ENCODE results near the gene RBM12. TPM values are rescaled to one million over a fixed set of nuclear protein-coding genes. Genes with fewer than 3 reads are reported as not detected.

RBM12 gene
- total and polyA plus RNA-seq, 2 of the 8 experiments (the other 6 are each of a cell fraction or from before 2014, with no cell fraction given), result 187 to 214 TPM

DNA sequence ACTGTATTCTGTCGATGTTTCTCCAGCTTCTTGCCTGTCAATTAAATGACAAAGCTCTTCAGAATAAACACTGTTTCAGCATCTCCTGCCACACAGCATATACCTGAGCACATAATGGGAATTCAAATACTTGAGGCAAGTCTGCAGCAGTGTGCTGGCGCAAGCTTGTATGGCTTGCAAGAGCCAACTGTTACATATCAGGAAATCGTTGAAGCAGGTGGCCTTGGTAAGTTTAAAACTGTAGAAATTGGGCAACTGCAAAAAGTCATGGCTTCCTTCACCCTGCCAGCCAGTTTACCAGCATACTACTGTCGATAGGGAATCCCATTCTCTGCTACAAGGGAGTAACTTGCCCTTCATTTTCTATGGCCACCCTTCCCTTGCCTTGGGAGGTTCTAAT is 23.0 kb downstream of the RBM12 start:
- no peak overlapping the region for H4K8ac ChIP-seq (ENCODE audit: extremely low read depth, insufficient read depth, low read length)
- no peak overlapping the region for H2BK20ac ChIP-seq (ENCODE audit: low read length)
- no peak overlapping the region for H4K91ac ChIP-seq (replicated peaks; ENCODE audit: insufficient read length, low read length)
- no peak overlapping the region for H3K9ac ChIP-seq (replicated peaks in 1 of 4; ENCODE audit: extremely low read depth in 1 of 4, low read depth in 3 of 4, low read length in 3 of 4)
- no peak for FAIRE-seq
- H3K18ac ChIP-seq (ENCODE audit: extremely low read depth, low read length), result no peak overlapping the region
- DNase-seq (ENCODE audit: low read depth in 1 of 2, low spot score in 2 of 2), result no peak
- CTCF ChIA-PET (ENCODE audit: partially characterized antibody), result interaction anchor here (0.6 to 1.9 kb wide), 4 partner anchors 10 to 23 kb away, joined by 3 to 7 read pairs (median 3); no protein-coding TSS in a partner anchor
- H2BK5ac ChIP-seq (ENCODE audit: low read depth, low read length), result no peak overlapping the region
- H2AFZ ChIP-seq (ENCODE audit: low read length), result no peak overlapping the region
- H3K23ac ChIP-seq (ENCODE audit: insufficient read length), result no peak overlapping the region
- H3K4me2 ChIP-seq (ENCODE audit: insufficient read depth in 1 of 2, low read depth in 2 of 2, low read length in 2 of 2), result no peak overlapping the region
- H2BK12ac ChIP-seq (ENCODE audit: low read depth, low read length), result no peak overlapping the region
- H3K27ac ChIP-seq (ENCODE audit: low read depth, low read length), result no peak overlapping the region
- H4K20me1 ChIP-seq (replicated peaks in 1 of 2; ENCODE audit: control insufficient read depth in 1 of 2, insufficient read depth in 2 of 2, low read length in 2 of 2), result peaks cover 20 to 44% of the 10 kb centered on the region in 2 experiments
- H2BK120ac ChIP-seq (replicated peaks; ENCODE audit: low read depth, low read length), result no peak overlapping the region
- 0 out of 2 replicates have a peak, but pooled peaks cover 2% of the 10 kb centered on the region for H3K23me2 ChIP-seq (ENCODE audit: low read depth, low read length)
- peaks cover 2 to 96% of the 10 kb centered on the region in 2 experiments; a peak in 3 of 4 replicates for H3K79me2 ChIP-seq (ENCODE audit: control insufficient read depth in 1 of 2, insufficient read depth in 2 of 2, low read length in 2 of 2)
- H3K56ac ChIP-seq (replicated peaks; ENCODE audit: insufficient read length, low read depth, low read length), result no peak overlapping the region
- no peak overlapping the region for H2AK5ac ChIP-seq (ENCODE audit: low read depth, low read length)
- no peak overlapping the region for H2BK15ac ChIP-seq (ENCODE audit: low read length)
- H3K79me1 ChIP-seq (ENCODE audit: low read depth, low read length), result peaks cover 31% of the 10 kb centered on the region
- no peak overlapping the region for H3K4me3 ChIP-seq (ENCODE audit: extremely low read depth in 1 of 4, insufficient read depth in 2 of 4, low read depth in 3 of 4, low read length in 4 of 4)
- 91% methylated on average over 4 of the region's 4 CpGs; no CpG with 5 or more reads in 1 of the 2 experiments for WGBS, 2 experiments (ENCODE audit: extremely low coverage in 1 of 2, insufficient coverage in 1 of 2, insufficient read length in 1 of 2, insufficient replicate concordance in 2 of 2, low coverage in 1 of 2, low lambda C conversion rate in 2 of 2, missing lambda C conversion rate in 1 of 2)
- no peak overlapping the region for H3K4ac ChIP-seq (replicated peaks; ENCODE audit: insufficient read length, low read depth, low read length)
- no peak overlapping the region for H3K14ac ChIP-seq (ENCODE audit: insufficient read length)
- H4K5ac ChIP-seq (ENCODE audit: insufficient read length, low read depth, low read length), result no peak overlapping the region
- no peaks in the 10 kb centered on the region for H3K9me3 ChIP-seq (ENCODE audit: insufficient read depth in 2 of 2, low read depth in 1 of 2, low read length in 1 of 2)
- H3K36me3 ChIP-seq (ENCODE audit: control insufficient read depth in 2 of 4, insufficient read depth in 4 of 4, low read length in 3 of 4), result no peaks in the 10 kb centered on the region; a peak in 1 of 8 replicates
- no peaks in the 10 kb centered on the region for H3K27me3 ChIP-seq (replicated peaks in 1 of 4; ENCODE audit: control insufficient read depth in 3 of 4, extremely low read depth in 1 of 4, insufficient read depth in 3 of 4, low read length in 3 of 4)
- POLR2A ChIA-PET (ENCODE audit: partially characterized antibody), result interaction anchor here (1.1 to 5.0 kb wide), 7 partner anchors 11 to 41 kb away, joined by 3 to 22 read pairs (median 4); partner anchors contain the start of genes CPNE1 and RBM12
- peaks cover 0 to 9% (median 2%) of the 10 kb centered on the region in 4 experiments; a peak in 4 of 7 replicates for H3K4me1 ChIP-seq (replicated peaks in 1 of 4; ENCODE audit: control insufficient read depth in 3 of 4, insufficient read depth in 4 of 4, low read length in 3 of 4)
- no peak for TF ChIP-seq CTBP2 (IDR thresholded peaks at IDR 0.05; ENCODE audit: borderline replicate concordance, insufficient read depth, insufficient read length, low read length)
- no peak for TF ChIP-seq TBP (IDR thresholded peaks at IDR 0.05; ENCODE audit: low read depth, low read length)
- no peak for TF ChIP-seq CHD1 (IDR thresholded peaks at IDR 0.05; ENCODE audit: low read depth, low read length)
- no peak for TF ChIP-seq SP2 (IDR thresholded peaks at IDR 0.05; ENCODE audit: low read length)
- no peak for TF ChIP-seq RAD21 (IDR thresholded peaks at IDR 0.05 in 1 of 2, conservative IDR thresholded peaks at IDR 0.05 in 1 of 2; ENCODE audit: low read depth in 2 of 2, low read length in 2 of 2)
- no peak for TF ChIP-seq BCL11A (IDR thresholded peaks at IDR 0.05; ENCODE audit: low read depth in 2 of 2, low read length in 2 of 2)
